HL-60/S4 treated with retinoic acid at 250 ng/mL for 4 days and 3 days (cell line): ENCODE measurements around the gene RDX.

Source experiments
- in situ Hi-C: fragments of 300-500 bp; cut with MboI; formaldehyde crosslinking; loops from 2 replicates; pipeline ENCODE4 v1.7.0; 2022; ENCODE audit warnings: low sequenced_read_pairs

RDX gene

DNA sequence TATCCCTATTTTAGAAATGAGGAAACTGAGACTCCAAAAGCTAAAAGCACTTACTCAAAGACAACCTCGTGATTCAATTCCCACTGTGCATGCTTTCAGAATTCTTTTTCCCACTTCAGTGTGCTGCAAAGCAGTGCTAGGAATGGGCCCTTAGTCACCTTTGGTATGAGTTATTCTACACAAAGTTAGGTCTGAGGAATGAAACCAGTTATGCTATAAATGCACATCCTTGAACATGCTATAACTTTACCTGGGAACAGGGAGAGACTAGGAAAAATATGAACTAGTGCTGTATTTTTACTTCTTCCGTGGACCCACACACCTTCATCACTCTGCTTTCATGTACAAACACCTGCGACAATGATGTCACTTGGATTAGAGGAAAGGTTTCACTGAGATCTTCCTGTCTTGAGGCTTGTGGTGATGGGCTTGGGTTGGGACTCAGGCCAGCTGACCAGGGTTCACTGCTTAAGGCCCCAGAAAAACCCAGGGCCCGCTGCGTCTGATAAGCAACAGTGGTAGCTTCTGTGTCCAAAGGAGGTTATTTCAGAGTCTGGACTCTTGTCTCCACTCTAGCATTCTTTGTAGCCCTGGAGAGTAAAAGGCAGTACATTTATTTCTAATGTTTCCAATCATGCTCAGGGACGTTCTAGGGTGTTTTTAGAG is 121.6 kb downstream of the RDX start:
- in situ Hi-C loops: no loop called here

DNA sequence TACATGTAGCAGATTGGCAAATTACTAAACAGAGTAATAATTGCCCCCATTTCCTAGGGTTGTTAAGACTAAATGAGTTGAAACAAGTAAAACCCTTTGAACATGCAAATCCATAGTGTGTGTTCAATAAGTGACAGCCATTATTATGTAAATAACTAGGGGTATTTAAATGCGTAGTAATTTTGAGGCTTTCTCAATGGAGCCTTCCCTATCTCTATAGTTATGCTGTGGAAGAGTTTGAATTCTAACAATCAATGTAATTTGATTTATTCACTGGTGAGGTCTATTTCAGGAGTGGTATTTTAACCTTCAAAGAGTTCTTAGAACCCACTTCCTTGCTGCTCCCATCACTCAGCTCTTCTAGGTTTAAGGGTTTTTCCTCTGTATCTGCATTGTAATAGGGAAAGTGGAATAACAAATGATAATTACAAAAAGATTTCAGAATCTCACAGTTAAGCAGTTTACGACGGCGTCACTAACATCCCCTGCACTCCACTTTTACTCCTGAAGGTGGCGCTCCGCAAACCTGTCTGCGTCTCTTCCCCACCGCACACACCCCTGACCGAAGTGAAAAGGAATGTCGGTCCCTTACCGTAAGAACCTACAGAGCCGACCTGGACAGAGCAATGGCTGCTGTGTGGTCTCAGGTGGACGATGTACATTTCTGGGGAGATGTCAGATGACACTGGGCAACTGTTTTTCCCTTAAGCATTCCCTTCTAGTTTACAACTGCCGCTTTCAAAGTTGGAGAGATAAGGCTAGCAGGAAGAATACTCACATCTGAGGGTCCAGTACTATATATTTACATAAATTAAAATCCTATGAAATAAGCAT is 122.4 kb downstream of the RDX start:
- in situ Hi-C loops: no loop called here

DNA sequence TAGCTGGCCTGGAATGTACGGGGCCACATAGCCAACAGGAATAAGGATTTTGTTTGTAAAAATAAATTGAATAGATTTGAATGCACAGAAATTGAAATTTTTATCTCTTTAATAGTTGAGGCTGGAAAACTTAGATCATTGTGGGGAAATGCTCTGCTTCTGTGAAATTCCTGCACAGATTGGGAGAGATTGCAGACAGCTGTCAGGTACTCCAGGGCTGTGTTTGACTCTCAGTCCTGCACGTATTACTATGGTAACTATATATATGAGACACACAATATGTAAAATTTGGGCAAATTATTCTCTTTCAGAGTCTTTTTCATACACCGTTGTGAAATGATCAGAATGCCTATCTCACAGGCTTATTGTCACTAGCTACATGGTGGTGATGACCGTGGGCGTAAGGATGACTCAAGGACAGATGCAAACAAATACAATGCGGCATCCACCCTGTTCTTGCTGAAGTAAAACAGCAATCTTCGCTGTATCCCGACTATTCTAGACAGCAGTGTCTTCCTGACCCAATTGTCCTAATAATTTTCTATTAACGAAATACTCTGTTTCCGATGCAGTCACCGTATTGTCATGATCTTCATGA is 123.8 kb downstream of the RDX start:
- in situ Hi-C loops: no loop called here

DNA sequence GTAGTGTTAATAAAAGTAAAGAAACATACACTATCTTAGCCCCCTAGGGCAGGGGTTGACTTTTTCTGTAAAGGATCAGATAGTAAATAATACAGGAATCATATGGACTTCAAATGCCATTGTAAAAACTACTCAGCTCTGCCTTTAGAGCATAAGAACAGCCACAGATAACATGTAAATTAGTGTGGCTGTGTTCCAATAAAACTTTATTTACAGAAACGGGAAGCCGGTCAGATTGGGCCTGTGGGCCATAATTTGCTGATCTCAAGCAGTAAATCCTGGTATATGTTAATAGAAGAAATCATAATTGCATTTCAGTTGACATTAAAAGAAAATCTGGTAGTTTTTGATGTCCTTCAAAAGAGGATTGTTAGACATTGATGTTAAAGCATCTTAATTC is 126.7 kb downstream of the RDX start:
- in situ Hi-C loops: no loop called here

DNA sequence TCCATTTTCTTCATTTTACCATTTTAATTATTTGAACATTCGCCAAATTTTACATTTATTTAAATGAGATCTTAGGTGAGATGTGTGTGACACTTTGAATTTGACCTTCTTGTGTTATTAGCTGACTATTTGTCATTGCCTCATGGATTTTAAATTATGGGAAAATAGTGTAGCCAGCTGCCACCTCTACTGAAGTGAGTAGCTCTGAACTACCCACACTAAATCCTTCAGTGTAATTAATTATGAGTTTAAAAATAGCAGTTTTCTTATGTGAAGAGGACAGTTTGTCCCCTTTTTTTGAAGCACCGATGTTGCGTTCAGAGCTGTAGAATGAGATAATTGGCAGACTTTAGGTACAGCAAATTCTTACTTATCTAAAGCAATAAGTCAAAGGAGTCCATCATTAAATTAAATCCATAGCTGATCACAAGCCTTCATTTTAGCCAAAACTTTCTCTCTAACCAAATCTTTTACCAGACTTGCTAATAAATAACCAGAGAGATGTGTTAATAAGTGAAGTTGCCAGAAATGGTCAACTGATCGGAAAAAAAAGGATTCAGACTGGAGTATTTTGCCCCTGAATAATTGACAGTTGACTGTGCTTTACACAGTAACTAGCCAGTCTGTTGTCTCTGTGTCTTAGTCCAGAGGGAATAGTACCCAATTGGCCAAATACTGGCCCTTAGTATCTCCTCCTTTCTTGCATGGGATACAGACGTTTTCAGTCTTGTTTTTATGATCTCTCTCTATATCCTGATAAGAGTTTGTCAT is 128.2 kb downstream of the RDX start:
- in situ Hi-C loops: no loop called here

- in situ Hi-C loops: no loop called here
These were observed 131.1 kb downstream of the RDX start for GRCh38 chr11:110165039-110165925.

DNA sequence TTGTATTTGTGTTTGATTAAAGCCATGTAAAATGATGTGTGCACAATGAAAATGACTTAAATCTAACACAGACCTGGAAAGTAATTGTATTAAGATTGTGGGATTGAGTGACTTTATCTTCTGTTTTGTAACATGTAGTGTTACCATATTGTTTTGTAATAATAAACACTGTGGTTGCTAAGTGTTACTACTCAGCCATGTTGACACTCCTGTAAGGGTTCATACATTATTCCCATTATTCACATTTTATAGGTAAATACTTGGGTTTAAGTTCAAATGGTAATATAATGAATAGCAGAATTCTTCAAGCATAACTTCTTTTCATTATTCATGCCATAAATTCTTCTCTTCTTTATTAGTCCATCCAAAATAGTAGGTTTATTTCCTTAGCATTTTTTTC is 134.2 kb downstream of the RDX start:
- in situ Hi-C loops: no loop called here

GRCh38 chr11:110161061-110161460 is 135.4 kb downstream of the RDX start:
- in situ Hi-C loops: no loop called here

- in situ Hi-C loops: no loop called here
These were observed 136.0 kb downstream of the RDX start for GRCh38 chr11:110160437-110160836.

- in situ Hi-C loops: no loop called here
These were observed 136.4 kb downstream of the RDX start for GRCh38 chr11:110160016-110160415.

GRCh38 chr11:110159476-110159875 is 136.9 kb downstream of the RDX start:
- in situ Hi-C loops: no loop called here

DNA sequence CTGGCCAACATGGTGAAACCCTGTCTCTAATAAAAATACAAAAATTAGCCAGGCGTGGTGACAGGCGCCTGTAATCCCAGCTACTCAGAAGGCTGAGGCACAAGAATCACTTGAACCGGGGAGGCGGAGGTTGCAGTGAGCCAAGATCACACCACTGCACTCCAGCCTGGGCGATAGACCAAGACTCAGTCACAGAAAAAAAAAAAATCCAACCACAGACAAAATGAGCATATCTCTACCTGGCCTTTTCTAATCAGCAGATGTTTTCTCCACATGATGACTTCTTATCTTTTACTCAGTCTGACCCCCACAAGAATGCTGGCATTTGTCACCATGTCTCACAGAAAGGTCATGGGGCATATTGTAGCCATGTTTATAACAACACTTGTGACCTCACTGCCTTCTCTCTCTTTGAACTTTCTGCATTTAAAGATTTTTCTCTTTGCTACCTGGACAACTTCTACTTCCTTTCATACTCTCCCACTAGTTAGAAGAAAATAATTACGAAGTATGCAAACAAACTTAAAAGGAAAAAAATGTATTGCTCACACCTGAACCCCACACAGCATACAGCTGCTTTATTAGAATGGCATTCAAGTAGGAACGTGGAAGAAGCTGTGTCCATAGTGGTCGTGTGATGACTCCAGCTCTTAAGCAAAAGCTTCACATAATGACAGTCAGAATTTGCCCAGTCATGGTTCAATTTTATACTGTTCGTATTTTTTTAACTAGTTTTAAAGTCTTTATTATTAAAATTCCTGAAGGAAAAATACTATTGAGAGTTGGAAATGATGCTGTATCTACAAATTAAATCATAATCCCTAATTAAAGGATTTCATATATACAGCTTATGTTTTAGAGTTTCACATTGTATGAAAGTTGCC is 137.9 kb downstream of the RDX start:
- in situ Hi-C loops: no loop called here

GRCh38 chr11:110156503-110156902 is 139.9 kb downstream of the RDX start:
- in situ Hi-C loops: no loop called here

- in situ Hi-C loops: no loop called here
These were observed 142.9 kb downstream of the RDX start for GRCh38 chr11:110153474-110153873.

GRCh38 chr11:110152199-110152598 is 144.2 kb downstream of the RDX start:
- in situ Hi-C loops: no loop called here

DNA sequence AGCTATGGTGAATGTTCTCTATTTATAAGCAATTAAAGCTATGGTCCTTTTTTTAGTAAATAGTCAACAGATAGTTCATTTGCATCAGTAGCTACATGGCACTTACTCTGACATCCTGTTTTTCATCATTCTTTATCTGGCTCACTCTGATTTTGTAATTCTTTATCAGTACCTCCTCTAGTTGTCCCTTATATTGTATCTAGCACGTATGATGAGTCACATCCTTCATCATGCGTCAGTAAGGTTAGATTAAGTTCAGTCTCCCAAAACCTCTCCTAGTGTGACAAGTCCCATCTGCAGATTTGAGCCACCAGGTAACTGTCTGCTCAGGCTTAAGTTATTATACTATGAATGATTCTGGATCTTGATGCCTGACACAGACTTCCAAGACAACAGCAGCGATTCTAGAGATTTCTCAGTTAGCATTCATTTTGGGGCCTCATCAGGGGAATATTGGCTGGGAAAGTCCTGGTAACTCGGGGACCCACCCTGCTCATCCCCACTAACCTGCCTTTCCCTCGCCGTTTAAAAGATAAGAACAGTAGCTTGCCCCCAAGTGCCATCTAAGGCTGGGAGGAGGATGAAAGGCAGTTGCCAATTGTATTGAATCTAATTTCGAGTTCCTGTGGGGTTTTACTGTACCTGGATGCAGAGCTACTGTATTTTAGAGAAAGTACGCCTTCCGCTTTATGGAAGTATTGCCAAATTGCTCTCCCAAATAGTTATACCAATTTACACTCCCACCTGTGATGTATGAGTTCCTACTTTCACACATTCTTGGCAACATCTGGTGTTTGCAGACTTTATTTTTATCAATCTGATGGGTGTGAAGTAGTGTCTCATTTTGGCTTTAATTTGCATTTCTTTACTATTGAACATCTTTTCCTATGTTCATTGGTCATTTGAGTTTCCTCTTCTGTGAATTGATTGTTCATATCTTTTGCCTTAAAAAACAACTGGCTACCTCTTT is 147.4 kb downstream of the RDX start:
- in situ Hi-C loops: no loop called here

DNA sequence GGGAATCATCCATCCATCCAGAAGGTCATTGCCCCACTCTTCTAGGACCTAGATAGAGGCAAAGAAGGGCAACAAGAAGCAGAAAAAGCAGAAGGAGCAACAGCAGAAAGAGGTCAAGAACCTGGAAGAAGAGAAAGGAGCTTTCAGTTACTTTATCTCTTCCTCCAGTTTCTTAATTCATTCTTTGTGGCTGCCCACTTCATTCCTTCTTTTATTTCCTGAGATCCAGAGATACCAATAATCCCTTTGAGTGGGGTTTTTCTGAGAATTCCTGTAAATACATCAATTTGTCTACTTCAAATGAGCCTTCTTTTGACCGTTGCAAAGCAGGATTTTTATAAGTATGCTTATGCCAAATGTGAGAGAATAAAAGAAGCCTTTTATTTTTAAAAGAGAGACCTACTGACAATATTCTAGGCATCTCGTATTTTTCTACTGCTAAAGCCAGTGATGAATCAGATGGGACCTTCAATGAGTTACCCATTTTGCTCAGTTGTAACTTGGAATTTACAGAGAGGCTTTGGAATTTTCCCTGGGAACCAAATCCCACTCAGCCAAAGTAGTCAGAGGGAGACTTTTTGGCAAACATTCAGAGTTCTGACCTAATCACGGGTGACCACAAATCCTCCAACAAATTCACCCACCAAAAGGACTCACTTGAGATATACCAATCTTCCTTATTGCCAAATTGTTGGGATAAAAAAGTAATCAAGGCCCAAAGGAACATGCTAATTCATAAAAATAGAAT is 148.3 kb downstream of the RDX start:
- in situ Hi-C loops: no loop called here

DNA sequence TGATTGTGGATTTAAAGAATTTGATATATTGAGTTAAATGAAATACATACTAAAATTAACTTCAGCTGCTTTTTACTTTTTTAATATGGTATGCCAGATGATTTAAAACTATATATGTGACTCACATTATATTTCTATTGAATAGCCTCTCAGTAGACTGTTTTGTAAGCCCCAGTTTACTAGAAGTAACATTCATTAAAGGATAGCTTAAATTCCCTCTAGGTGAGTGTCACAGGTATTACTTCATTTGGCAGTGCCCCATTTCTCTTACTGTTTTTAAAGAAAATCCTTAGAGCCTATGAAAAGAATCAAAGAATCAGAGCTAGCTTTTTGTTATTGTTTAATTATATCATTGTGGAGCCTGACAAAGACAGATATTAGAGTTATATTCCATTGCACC is 154.6 kb downstream of the RDX start:
- in situ Hi-C loops: no loop called here
